HepG2 (cell line): ENCODE measurements around the gene RFTN1. TPM values are rescaled to one million over a fixed set of nuclear protein-coding genes. Genes with fewer than 3 reads are reported as not detected.

ENCODE experiments used
- ATAC-seq: fragments of 200-7000 bp; cut with Tn5 transposase; 3 replicates; pipeline ENCODE4 v1.9.1; 2020; ENCODE audit warnings: mild to moderate bottlenecking, moderate library complexity
- BruUV-seq: library from RNA; stranded (reverse); fragments of 400-500 nt; replicated peaks from 2 replicates; lab custom pipeline; 2021; lab: Mats Ljungman, UMichigan
- CTCF ChIA-PET: fragments of 300-600 bp; formaldehyde crosslinking; extraction: SDS; loops from one replicate; lab custom pipeline; 2021; ENCODE audit warnings: low total read pairs, inconsistent platforms, low intra/inter-chr PET ratio; lab: Yijun Ruan, JAX
- POLR2A ChIA-PET: fragments of 350-600 bp; sonication (Branson Sonifier 250); formaldehyde crosslinking; loops from one replicate; lab custom pipeline; 2020; ENCODE audit warnings: antibody characterized with exemption, inconsistent platforms; lab: Yijun Ruan, JAX
- DNase-seq: peaks from one replicate; pipeline ENCODE4 v3.0.0-alpha.2; 2015; ENCODE audit warnings: low spot score
- FAIRE-seq: peaks from 3 replicates; lab custom pipeline; 2011; peaks lifted over from hg19 to GRCh38; lab: Jason Lieb, UNC
- H2AFZ ChIP-seq: one replicate; pipeline ENCODE4 v1.6.1; 2011; ENCODE audit warnings: low read length, inconsistent platforms
- H3K27ac ChIP-seq: fragments of 300-600 bp; 3 replicates; pipeline ENCODE4 v1.8.0; 2011; ENCODE audit warnings: mixed run types, mild to moderate bottlenecking, mixed read lengths, low read length, inconsistent platforms; ENCODE audit not compliant: insufficient read depth; ENCODE audit errors: extremely low read length
- H3K27me3 ChIP-seq, 2 experiments: fragments of 200-600 bp in 1 of 2; 2 replicates in 1 of 2; 3 replicates in 1 of 2; pipeline versions ENCODE4 v1.6.0 to v1.8.0; 2011; ENCODE audit warnings: low read length in 2 of 2, mild to moderate bottlenecking in 2 of 2, moderate library complexity in 2 of 2, inconsistent platforms in 1 of 2; ENCODE audit not compliant: insufficient read depth in 2 of 2, control insufficient read depth in 1 of 2
- H3K36me3 ChIP-seq, 2 experiments: fragments of 200-600 bp in 1 of 2; replicated peaks in 1 of 2; 2 replicates in 1 of 2; 3 replicates in 1 of 2; pipeline versions ENCODE4 v1.5.1 to v1.8.0; 2011; ENCODE audit warnings: low read length in 2 of 2, inconsistent platforms in 1 of 2; ENCODE audit not compliant: insufficient read depth in 2 of 2, control insufficient read depth in 1 of 2
- H3K4me1 ChIP-seq: 2 replicates; pipeline ENCODE4 v1.5.1; 2012; ENCODE audit warnings: low read length, inconsistent platforms; ENCODE audit not compliant: insufficient read depth
- H3K4me2 ChIP-seq: 2 replicates; pipeline ENCODE4 v1.6.0; 2011; ENCODE audit warnings: low read depth, low read length, inconsistent platforms
- H3K4me3 ChIP-seq, 3 experiments: fragments of 200-600 bp in 1 of 3; sonication (generic), shearing (Covaris generic) in 1 of 3; replicated peaks in 1 of 3; 2 replicates each; pipeline ENCODE4 v1.5.1; 2011 to 2016; ENCODE audit warnings: low read length in 3 of 3, inconsistent platforms in 2 of 3, low read depth in 2 of 3, mild to moderate bottlenecking in 2 of 3, control low read depth in 1 of 3, mixed read lengths in 1 of 3; ENCODE audit not compliant: insufficient read depth in 1 of 3
- H3K79me2 ChIP-seq: one replicate; pipeline ENCODE4 v1.6.1; 2011; ENCODE audit warnings: low read length, inconsistent platforms; ENCODE audit not compliant: insufficient read depth
- H3K9ac ChIP-seq: 2 replicates; pipeline ENCODE4 v1.6.0; 2011; ENCODE audit warnings: mild to moderate bottlenecking, low read depth, low read length, inconsistent platforms; ENCODE audit not compliant: insufficient read depth
- H3K9me3 ChIP-seq: 2 replicates; pipeline ENCODE4 v1.5.1; 2012; ENCODE audit warnings: mild to moderate bottlenecking, low read length
- H4K20me1 ChIP-seq: 2 replicates; pipeline ENCODE4 v1.6.0; 2011; ENCODE audit warnings: inconsistent platforms, mild to moderate bottlenecking, low read length, moderate library complexity; ENCODE audit not compliant: insufficient read depth
- ETV6 ChIP-seq: sonication (generic); formaldehyde crosslinking; conservative IDR thresholded peaks from 2 replicates; pipeline ENCODE4 v1.4.0; 2020; ENCODE audit warnings: missing genetic modification reagents
- GATAD1 ChIP-seq: IDR thresholded peaks from 2 replicates; pipeline ENCODE4 v1.6.1; 2016; ENCODE audit warnings: missing genetic modification reagents, missing compliant biosample characterization
- KLF13 ChIP-seq: sonication (generic); formaldehyde crosslinking; IDR thresholded peaks from 2 replicates; pipeline ENCODE4 v1.4.0; 2020; ENCODE audit warnings: mild to moderate bottlenecking, missing genetic modification reagents
- NCOA5 ChIP-seq: sonication (generic); formaldehyde crosslinking; IDR thresholded peaks from 2 replicates; pipeline ENCODE4 v1.4.0; 2020; ENCODE audit warnings: missing genetic modification reagents
- SIX1 ChIP-seq: sonication (generic); formaldehyde crosslinking; IDR thresholded peaks from 2 replicates; pipeline ENCODE4 v1.4.0; 2020; ENCODE audit warnings: missing genetic modification reagents, borderline replicate concordance
- ZFP36L2 ChIP-seq: sonication (generic); formaldehyde crosslinking; IDR thresholded peaks from 2 replicates; pipeline ENCODE4 v1.4.0; 2020; ENCODE audit warnings: missing genetic modification reagents
- ZNF224 ChIP-seq: sonication (generic); formaldehyde crosslinking; IDR thresholded peaks from 2 replicates; pipeline ENCODE4 v1.5.0; 2020; ENCODE audit warnings: mild to moderate bottlenecking, missing genetic modification reagents
- ZNF333 ChIP-seq: sonication (generic); formaldehyde crosslinking; IDR thresholded peaks from 2 replicates; pipeline ENCODE4 v1.4.0; 2020; ENCODE audit warnings: mild to moderate bottlenecking, missing genetic modification reagents, borderline replicate concordance
- ZNF556 ChIP-seq: sonication (generic); formaldehyde crosslinking; IDR thresholded peaks from 2 replicates; pipeline ENCODE4 v1.4.0; 2020; ENCODE audit warnings: mild to moderate bottlenecking, missing genetic modification reagents, borderline replicate concordance
- ZNF746 ChIP-seq: sonication (generic); formaldehyde crosslinking; IDR thresholded peaks from 2 replicates; pipeline ENCODE4 v1.8.0; 2022; ENCODE audit warnings: mild to moderate bottlenecking, missing genetic modification reagents
- WGBS: methylation state at CpG from one replicate; pipeline ENCODE4 v1.1.6; 2017; ENCODE audit warnings: low lambda C conversion rate; 5-methylcytosine and 5-hydroxymethylcytosine counted together
- in situ Hi-C: cut with HindIII; loops from 2 replicates; pipeline ENCODE4 v1.10.0; 2017; ENCODE audit warnings: low pct_unique_long_range_greater_than_20kb; ENCODE audit not compliant: extremely low pct_ligation_motif_present
- intact Hi-C: fragments of 100-400 bp; cut with micrococcal nuclease; formaldehyde crosslinking; loops from one replicate; pipeline ENCODE4 v1.10.0; 2022; ENCODE audit not compliant: unreplicated experiment
- polyA plus RNA-seq, 8 experiments: library from polyadenylated mRNA; depleted of rRNA in 3 of 8; stranded (reverse) in 7 of 8; unstranded in 1 of 8; fragments of >200 nt; fragmentation: Illumina TruSeq in 4 of 8; extraction: Trizol in 4 of 8; gene quantifications; 2 replicates each; pipeline versions ENCODE4 v1.2.1 to v1.2.3, GENCODE V29; 2011 to 2016; ENCODE audit warnings: low read depth in 4 of 8, missing spikeins in 1 of 8, mixed read lengths in 1 of 8; ENCODE audit not compliant: insufficient read depth in 1 of 8
- total RNA-seq, 5 experiments: library from RNA; depleted of rRNA; stranded (reverse); fragments of >200 nt; fragmentation: Illumina TruSeq; extraction: Trizol; gene quantifications; 2 replicates each; pipeline ENCODE4 v1.2.3, GENCODE V29; 2016; ENCODE audit warnings: low read depth in 1 of 5
- TF ChIP-seq, protein P1 (sequence below): IDR thresholded peaks from 2 replicates; pipeline ENCODE4 v1.6.1; 2016; ENCODE audit warnings: low read depth, missing genetic modification reagents, missing compliant biosample characterization
- TF ChIP-seq, protein P2 (sequence below): sonication (generic); formaldehyde crosslinking; IDR thresholded peaks from 2 replicates; pipeline ENCODE4 v1.5.0; 2020; ENCODE audit warnings: missing genetic modification reagents, mild to moderate bottlenecking, borderline replicate concordance
- TF ChIP-seq, protein P3 (sequence below): sonication (generic); formaldehyde crosslinking; IDR thresholded peaks from 2 replicates; pipeline ENCODE4 v1.5.0; 2020; ENCODE audit warnings: mild to moderate bottlenecking, missing genetic modification reagents
- TF ChIP-seq, protein P4 (sequence below): IDR thresholded peaks from 2 replicates; pipeline ENCODE4 v1.6.1; 2012; ENCODE audit warnings: low read depth, low read length, improper control_type of control experiment

The RFTN1 gene
- total and polyA plus RNA-seq, 2 of the 13 experiments (the other 11 are each of a cell fraction or from before 2014, with no cell fraction given), result not detected

DNA sequence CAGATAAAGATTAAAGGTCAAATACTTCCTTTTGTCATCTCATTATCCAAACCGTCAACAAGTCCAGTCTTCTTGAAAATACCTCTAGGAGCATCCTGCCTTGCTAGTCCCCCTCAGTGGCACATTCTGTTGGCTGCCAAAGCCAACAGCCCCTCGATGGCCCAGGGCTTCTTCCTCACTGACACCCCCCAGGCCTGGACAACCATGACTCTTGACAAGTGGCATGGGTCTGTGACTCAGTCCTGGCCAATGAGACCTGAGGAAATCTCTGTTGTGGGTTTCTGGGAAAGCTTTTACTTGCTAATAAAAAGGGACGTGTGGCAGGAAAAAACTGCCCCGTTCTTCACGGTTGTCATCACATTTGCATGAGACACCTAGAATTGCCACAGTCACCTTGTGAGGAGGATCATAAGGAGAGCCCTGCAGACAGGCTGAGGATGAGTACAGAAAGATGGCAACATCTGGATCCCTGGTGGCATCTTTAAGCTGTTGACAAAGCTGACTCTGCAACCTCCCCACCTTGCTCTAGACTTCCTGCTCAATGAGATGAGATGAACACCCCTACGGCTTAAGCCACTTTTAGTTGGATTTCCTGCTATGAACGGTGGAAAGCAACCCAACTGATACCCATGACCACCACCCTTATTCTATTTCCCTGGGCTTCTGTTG is 167.0 kb downstream of the RFTN1 start (continued):
- TF ChIP-seq, protein P1, sequence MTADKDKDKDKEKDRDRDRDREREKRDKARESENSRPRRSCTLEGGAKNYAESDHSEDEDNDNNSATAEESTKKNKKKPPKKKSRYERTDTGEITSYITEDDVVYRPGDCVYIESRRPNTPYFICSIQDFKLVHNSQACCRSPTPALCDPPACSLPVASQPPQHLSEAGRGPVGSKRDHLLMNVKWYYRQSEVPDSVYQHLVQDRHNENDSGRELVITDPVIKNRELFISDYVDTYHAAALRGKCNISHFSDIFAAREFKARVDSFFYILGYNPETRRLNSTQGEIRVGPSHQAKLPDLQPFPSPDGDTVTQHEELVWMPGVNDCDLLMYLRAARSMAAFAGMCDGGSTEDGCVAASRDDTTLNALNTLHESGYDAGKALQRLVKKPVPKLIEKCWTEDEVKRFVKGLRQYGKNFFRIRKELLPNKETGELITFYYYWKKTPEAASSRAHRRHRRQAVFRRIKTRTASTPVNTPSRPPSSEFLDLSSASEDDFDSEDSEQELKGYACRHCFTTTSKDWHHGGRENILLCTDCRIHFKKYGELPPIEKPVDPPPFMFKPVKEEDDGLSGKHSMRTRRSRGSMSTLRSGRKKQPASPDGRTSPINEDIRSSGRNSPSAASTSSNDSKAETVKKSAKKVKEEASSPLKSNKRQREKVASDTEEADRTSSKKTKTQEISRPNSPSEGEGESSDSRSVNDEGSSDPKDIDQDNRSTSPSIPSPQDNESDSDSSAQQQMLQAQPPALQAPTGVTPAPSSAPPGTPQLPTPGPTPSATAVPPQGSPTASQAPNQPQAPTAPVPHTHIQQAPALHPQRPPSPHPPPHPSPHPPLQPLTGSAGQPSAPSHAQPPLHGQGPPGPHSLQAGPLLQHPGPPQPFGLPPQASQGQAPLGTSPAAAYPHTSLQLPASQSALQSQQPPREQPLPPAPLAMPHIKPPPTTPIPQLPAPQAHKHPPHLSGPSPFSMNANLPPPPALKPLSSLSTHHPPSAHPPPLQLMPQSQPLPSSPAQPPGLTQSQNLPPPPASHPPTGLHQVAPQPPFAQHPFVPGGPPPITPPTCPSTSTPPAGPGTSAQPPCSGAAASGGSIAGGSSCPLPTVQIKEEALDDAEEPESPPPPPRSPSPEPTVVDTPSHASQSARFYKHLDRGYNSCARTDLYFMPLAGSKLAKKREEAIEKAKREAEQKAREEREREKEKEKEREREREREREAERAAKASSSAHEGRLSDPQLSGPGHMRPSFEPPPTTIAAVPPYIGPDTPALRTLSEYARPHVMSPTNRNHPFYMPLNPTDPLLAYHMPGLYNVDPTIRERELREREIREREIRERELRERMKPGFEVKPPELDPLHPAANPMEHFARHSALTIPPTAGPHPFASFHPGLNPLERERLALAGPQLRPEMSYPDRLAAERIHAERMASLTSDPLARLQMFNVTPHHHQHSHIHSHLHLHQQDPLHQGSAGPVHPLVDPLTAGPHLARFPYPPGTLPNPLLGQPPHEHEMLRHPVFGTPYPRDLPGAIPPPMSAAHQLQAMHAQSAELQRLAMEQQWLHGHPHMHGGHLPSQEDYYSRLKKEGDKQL (CRISPR knock-in tag), result no peak
- TF ChIP-seq ZNF224 (CRISPR knock-in tag) (no peak), ZFP36L2 (CRISPR knock-in tag) (no peak), ZNF333 (CRISPR knock-in tag) (no peak), ZNF556 (CRISPR knock-in tag) (no peak), NCOA5 (CRISPR knock-in tag) (no peak)

DNA sequence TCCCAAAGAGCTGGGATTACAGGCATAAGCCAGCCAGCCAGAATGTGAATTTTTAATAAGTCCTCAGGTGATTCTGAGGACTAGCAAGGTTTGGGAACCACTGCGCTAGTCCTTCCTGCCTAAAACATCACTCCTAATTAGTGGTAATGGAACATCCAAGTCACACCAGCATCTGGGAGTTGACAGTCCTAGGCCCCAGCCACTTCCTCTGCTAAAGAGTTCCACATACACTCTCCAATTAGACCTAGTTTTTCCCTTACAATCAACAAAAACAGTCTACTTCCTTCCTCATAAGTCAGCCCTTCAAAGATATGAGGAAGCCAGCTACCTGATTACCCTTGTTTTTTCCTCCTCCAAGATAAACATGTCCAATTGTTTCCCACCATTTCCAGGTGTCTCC is 170.4 kb downstream of the RFTN1 start:
- no CpG with 5 or more reads among the region's 1 CpG for WGBS
- ATAC-seq (no peak), DNase-seq (no peak), FAIRE-seq (no peak)
- no peaks in the 10 kb centered on the region for H3K27me3 ChIP-seq
- no peak overlapping the region for H3K9ac ChIP-seq
- no peaks in the 10 kb centered on the region for H3K9me3 ChIP-seq
- H3K4me2 ChIP-seq, result no peak overlapping the region
- ChIA-PET CTCF (no interaction called here), POLR2A (no interaction called here)
- no peak overlapping the region for H3K27ac ChIP-seq
- peaks cover 0 to 2% of the 10 kb centered on the region in 2 experiments; a peak in 1 of 5 replicates for H3K36me3 ChIP-seq
- H3K4me1 ChIP-seq, result peaks cover 9% of the 10 kb centered on the region; the same call in 1 of the 2 replicates
- H3K79me2 ChIP-seq, result no peaks in the 10 kb centered on the region
- BruUV-seq, result no TSS peak
- no peak overlapping the region for H3K4me3 ChIP-seq
- no peaks in the 10 kb centered on the region for H4K20me1 ChIP-seq
- in situ Hi-C loops (no loop called here), intact Hi-C loops (no loop called here)
- H2AFZ ChIP-seq, result no peak overlapping the region
- TF ChIP-seq ETV6 (CRISPR knock-in tag) (no peak), ZNF556 (CRISPR knock-in tag) (no peak), SIX1 (CRISPR knock-in tag) (no peak), GATAD1 (CRISPR knock-in tag) (no peak), KLF13 (no peak), ZNF746 (CRISPR knock-in tag) (no peak)
- TF ChIP-seq, protein P2, sequence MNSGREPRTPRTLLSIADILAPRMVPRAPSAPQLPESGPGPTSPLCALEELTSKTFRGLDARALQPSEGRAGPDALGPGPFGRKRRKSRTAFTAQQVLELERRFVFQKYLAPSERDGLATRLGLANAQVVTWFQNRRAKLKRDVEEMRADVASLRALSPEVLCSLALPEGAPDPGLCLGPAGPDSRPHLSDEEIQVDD (CRISPR knock-in tag), result no peak
- TF ChIP-seq, protein P3, sequence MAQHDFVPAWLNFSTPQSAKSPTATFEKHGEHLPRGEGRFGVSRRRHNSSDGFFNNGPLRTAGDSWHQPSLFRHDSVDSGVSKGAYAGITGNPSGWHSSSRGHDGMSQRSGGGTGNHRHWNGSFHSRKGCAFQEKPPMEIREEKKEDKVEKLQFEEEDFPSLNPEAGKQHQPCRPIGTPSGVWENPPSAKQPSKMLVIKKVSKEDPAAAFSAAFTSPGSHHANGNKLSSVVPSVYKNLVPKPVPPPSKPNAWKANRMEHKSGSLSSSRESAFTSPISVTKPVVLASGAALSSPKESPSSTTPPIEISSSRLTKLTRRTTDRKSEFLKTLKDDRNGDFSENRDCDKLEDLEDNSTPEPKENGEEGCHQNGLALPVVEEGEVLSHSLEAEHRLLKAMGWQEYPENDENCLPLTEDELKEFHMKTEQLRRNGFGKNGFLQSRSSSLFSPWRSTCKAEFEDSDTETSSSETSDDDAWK (CRISPR knock-in tag), result no peak
- TF ChIP-seq, protein P4, sequence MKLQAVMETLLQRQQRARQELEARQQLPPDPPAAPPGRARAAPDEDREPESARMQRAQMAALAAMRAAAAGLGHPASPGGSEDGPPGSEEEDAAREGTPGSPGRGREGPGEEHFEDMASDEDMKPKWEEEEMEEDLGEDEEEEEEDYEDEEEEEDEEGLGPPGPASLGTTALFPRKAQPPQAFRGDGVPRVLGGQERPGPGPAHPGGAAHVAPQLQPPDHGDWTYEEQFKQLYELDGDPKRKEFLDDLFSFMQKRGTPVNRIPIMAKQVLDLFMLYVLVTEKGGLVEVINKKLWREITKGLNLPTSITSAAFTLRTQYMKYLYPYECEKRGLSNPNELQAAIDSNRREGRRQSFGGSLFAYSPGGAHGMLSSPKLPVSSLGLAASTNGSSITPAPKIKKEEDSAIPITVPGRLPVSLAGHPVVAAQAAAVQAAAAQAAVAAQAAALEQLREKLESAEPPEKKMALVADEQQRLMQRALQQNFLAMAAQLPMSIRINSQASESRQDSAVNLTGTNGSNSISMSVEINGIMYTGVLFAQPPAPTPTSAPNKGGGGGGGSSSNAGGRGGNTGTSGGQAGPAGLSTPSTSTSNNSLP, result no peak
